IPS-18a (cell line): ENCODE measurements around the gene ABCD3.
"Not testable (repeated sequence)": the region's sequence is repeated elsewhere in the genome, so short reads cannot be mapped to it uniquely, and the experiment has no call there.

Experiments used
- H3K27ac ChIP-seq: one replicate; pipeline ENCODE4 v1.5.1; 2013; ENCODE audit warnings: low read length
- H3K27me3 ChIP-seq: one replicate; pipeline ENCODE4 v1.6.1; 2013; ENCODE audit warnings: mild to moderate bottlenecking, low read length; ENCODE audit not compliant: control insufficient read depth, insufficient read depth
- H3K36me3 ChIP-seq: one replicate; pipeline ENCODE4 v1.6.1; 2013; ENCODE audit warnings: low read depth, low read length; ENCODE audit not compliant: control insufficient read depth
- H3K4me1 ChIP-seq: one replicate; pipeline ENCODE4 v1.6.1; 2013; ENCODE audit warnings: low read depth, low read length; ENCODE audit not compliant: control insufficient read depth
- H3K4me3 ChIP-seq: one replicate; pipeline ENCODE4 v1.5.1; 2013; ENCODE audit warnings: low read length
- H3K9ac ChIP-seq: one replicate; pipeline ENCODE4 v1.6.1; 2013; ENCODE audit warnings: mild to moderate bottlenecking, low read length, moderate library complexity
- H3K9me3 ChIP-seq: one replicate; pipeline ENCODE4 v1.6.1; 2013; ENCODE audit warnings: low read depth, low read length; ENCODE audit not compliant: control insufficient read depth

Gene ABCD3

GRCh38 chr1:94416901-94417727 is 1.1 kb upstream of the ABCD3 start:
- Histone ChIP-seq H3K4me1 (peaks cover 11% of the 10 kb centered on the region), H3K9ac (peak overlapping the region; percentile 69), H3K36me3 (no peaks in the 10 kb centered on the region), H3K27ac (no peak overlapping the region), H3K9me3 (no peaks in the 10 kb centered on the region), H3K4me3 (peak overlapping the region; percentile 75), H3K27me3 (peaks cover 26% of the 10 kb centered on the region)

GRCh38 chr1:94417728-94417977 is 536 bp upstream of the ABCD3 start:
- Histone ChIP-seq H3K9me3 (no peaks in the 10 kb centered on the region), H3K4me3 (peak overlapping the region; percentile 75), H3K27me3 (peaks cover 26% of the 10 kb centered on the region), H3K9ac (peak overlapping the region; percentile 69), H3K36me3 (no peaks in the 10 kb centered on the region), H3K27ac (no peak overlapping the region), H3K4me1 (peaks cover 11% of the 10 kb centered on the region)

DNA sequence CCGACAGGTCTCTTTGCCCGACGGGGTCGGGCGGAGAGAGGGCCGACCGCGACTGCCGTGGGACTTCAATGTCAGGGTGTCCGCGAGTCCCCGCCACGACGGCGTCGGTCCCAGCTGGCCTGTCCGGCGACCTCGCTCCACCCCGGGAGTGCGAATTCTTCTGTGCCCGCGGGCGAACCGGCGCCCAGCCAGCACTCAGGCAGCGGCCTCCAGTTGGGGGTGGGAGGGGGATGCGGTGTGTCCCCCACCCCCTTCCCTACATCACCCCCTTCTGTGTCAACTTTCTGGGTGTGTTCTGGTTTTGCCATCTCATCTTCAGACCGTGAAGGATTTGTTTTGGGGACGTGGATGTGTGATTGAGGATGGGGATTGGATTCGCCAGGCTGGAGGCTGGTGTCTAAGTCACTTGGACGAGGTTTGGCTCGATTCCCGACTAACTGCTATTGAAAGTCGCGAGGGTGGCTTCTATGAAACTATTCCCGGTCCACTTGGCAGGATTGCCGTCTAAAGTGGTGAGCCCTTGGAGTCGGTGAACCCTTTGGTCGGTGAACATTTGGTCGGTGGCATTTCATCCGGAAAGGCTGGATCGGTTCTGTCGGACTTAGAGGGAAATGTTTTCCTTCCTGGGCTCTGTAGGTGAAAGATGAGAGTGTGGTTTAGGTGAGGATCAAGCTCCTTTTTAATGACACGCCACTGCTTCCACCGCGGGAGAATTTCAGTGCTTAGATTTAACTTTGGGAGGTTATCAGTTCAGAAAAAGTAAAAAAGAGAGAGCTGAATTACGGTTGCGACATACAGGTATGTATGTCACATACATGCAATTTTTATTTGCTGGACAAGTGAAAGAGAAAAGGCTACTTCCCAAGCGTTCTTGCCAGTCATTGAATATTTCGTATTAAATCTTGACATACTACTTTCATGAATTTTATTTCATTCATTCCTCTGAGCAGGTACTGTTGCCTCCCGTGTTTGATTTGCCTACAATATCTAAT is 771 bp downstream of the ABCD3 start:
- H3K9me3 ChIP-seq = no peaks in the 10 kb centered on the region
- peaks cover 11% of the 10 kb centered on the region for H3K4me1 ChIP-seq
- no peak overlapping the region for H3K27ac ChIP-seq

GRCh38 chr1:94422115-94422820 is 4.1 kb downstream of the ABCD3 start:
- Histone ChIP-seq H3K36me3 (no peaks in the 10 kb centered on the region), H3K9me3 (no peaks in the 10 kb centered on the region), H3K27me3 (peaks cover 20% of the 10 kb centered on the region), H3K27ac (no peak overlapping the region), H3K9ac (no peak overlapping the region), H3K4me1 (peaks cover 10% of the 10 kb centered on the region), H3K4me3 (no peak overlapping the region)

More for the DNA sequence above, 771 bp downstream of the ABCD3 start:
- Histone ChIP-seq H3K4me3 (peak overlapping the region; percentile 75), H3K27me3 (peaks cover 26% of the 10 kb centered on the region), H3K36me3 (no peaks in the 10 kb centered on the region), H3K9ac (peak overlapping the region; percentile 44)

DNA sequence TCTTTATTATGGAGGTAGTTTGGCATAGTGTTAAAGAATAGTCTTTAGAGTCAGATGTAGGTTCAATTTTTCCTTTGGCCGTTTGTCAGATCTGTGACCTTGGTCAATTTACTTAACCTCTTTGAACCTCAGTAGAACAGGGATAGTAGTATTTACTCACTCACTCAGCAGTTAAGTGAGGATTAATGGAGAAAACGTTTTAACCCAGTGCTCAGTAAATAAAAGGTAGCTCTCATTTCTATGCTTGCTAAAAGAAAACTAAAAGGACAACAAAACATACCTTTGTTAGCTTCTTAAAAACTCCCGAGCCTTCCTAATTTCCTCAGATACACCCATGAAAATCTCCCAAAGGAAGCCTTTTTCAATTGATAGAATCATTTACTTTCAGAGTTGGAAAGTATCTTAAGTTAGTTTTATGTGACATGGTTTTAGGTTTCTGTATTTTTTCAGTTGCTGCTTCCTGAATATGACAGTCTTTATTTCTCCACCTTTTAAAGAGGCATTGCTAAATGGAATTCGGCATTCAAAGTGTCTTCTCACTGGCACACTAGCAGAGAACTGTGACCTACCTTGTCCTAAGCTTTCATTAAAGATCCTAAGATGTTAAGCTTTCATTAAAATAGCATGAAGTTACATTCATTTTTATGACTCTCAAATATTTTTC is 7.8 kb downstream of the ABCD3 start:
- Histone ChIP-seq H3K4me1 (no peaks in the 10 kb centered on the region), H3K9me3 (no peaks in the 10 kb centered on the region), H3K36me3 (no peaks in the 10 kb centered on the region), H3K4me3 (no peak overlapping the region), H3K9ac (no peak overlapping the region), H3K27me3 (no peaks in the 10 kb centered on the region), H3K27ac (no peak overlapping the region)

DNA sequence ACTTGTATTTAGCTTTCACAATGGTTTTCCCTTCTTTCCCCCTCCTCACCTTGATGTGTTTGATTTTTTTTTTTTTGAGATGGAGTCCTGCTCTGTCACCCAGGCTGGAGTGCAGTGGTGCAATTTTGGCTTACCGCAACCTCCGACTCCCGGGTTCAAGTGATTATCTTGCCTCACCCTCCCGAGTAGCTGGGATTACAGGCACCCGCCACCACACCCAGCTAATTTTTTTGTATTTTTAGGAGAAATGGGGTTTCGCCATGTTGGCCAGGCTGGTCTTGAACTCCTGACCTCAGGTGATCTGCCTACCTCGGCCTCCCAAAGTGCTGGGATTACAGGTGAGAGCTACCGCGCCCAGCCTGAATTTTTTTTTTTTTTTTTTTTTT is 8.3 kb downstream of the ABCD3 start:
- not testable (repeated sequence) for H3K9me3 ChIP-seq, H3K27ac ChIP-seq, H3K4me3 ChIP-seq, H3K27me3 ChIP-seq, H3K36me3 ChIP-seq, H3K4me1 ChIP-seq, H3K9ac ChIP-seq

DNA sequence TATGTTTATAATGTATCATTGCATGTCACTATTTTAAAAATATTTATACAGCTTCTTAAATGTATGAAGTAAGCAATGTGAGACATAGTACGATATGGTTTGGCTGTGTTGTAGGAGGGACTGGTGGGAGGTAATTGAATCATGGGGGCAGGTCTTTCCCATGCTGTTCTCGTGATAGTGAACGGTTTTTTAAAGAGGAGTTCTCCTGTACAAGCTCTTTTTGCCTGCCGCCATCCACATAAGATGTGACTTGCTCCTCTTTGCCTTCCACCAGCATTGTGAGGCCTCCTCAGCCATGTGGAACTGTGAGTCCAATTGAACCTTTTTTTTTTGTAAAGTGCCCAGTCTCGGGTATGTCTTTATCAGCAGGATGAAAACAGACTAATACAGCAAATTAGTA is 10.3 kb downstream of the ABCD3 start:
- Histone ChIP-seq H3K27ac (no peak overlapping the region), H3K4me3 (no peak overlapping the region), H3K9ac (no peak overlapping the region), H3K4me1 (no peaks in the 10 kb centered on the region), H3K36me3 (no peaks in the 10 kb centered on the region), H3K9me3 (no peaks in the 10 kb centered on the region), H3K27me3 (no peaks in the 10 kb centered on the region)

DNA sequence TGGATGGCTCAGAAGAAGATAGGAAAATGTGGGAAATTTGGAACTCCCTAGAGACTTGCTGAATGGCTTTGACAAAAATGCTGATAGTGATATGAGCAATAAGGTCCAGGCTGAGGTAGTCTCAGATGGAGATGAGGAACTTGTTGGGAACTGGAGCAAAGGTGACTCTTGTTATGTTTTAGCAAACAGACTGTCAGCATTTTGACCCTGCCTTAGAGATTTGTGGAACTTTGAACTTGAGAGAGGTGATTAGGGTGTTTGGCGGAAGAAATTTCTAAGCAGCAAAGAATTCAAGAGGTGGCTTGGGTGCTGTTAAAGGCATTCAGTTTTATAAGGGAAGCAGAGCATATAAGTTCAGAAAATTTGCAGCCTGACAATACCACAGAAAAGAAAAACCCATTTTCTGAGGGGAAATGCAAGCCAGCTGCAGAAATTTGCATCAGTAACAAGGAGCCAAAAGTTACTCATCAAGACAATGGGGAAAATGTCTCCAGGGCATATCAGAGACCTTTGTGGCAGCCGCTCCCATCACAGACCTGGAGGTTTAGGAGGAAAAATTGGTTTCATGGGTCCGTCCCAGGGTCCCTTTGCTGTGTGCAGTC is 10.8 kb downstream of the ABCD3 start:
- H3K36me3 ChIP-seq, H3K27me3 ChIP-seq, H3K9ac ChIP-seq, H3K9me3 ChIP-seq, H3K4me1 ChIP-seq, H3K4me3 ChIP-seq, H3K27ac ChIP-seq: not testable (repeated sequence)

- H3K9ac ChIP-seq, H3K27me3 ChIP-seq, H3K27ac ChIP-seq, H3K4me1 ChIP-seq, H3K4me3 ChIP-seq, H3K36me3 ChIP-seq, H3K9me3 ChIP-seq: not testable (repeated sequence)
Measured at GRCh38 chr1:94430066-94430465, 11.9 kb downstream of the ABCD3 start.

- Histone ChIP-seq H3K27ac (no peak overlapping the region), H3K4me3 (no peak overlapping the region), H3K36me3 (no peaks in the 10 kb centered on the region), H3K27me3 (no peaks in the 10 kb centered on the region), H3K4me1 (no peaks in the 10 kb centered on the region), H3K9me3 (no peaks in the 10 kb centered on the region), H3K9ac (no peak overlapping the region)
Measured at GRCh38 chr1:94433866-94434265, 15.7 kb downstream of the ABCD3 start.
